Lower leg skin (tissue), 3 donors: ENCODE measurements around the gene NCKAP5L.

ENCODE experiments used
- POLR2A ChIP-seq, 2 donors: fragments of 450-650 bp; IDR thresholded peaks; one replicate each; pipeline ENCODE4 v1.6.1; 2016 to 2017; ENCODE audit warnings: antibody characterized with exemption in 2 of 2, mild to moderate bottlenecking in 1 of 2, moderate library complexity in 1 of 2
- TF ChIP-seq, protein P1 (sequence below), 3 donors: fragments of 450-650 bp; IDR thresholded peaks; one replicate each; pipeline ENCODE4 v1.5.1; 2016; ENCODE audit warnings: antibody characterized with exemption in 3 of 3, mild to moderate bottlenecking in 3 of 3, moderate library complexity in 2 of 3

DNA sequence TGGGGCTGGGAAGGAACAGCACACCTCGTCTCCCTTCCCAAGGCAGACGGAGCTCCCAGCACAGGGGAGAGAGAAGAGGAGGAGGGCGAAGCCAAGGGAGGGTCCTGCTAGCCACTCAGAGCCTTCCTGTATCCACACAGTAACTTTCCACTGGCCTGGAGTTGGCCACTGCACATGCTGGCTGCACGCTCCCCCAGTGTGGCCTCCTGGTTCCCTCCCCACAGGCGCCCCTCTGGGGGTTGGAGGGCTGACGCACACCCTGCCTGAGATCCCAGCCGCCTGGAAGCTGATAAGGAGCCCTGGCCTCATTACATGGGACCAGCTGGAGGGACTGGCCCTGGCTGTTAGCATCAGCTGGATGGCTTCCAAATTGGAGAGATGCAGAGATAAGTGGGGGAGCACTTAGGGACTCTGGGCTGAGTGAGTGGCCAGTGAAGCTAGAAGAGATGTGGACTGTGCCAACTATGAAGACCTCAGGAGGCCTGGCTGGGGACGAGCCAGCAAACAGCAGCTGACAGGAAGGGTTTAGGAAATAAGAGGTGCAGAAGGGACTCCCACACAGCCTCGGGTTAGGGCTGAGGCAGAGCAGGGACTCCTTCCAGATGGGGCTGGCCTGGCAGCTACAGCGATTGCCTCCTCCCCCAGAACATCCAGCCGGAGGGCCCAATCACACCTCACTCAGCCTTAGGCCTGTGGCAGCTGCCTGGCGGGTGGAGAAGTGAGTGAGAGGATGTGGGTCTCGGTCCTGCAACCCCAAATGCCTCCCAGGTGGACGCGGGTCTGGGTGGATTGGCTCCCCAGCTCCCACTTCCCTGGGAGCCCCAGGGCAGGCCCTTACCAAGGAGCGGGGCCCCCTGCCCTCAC is 41.0 kb upstream of the NCKAP5L start:
- TF ChIP-seq, protein P1, sequence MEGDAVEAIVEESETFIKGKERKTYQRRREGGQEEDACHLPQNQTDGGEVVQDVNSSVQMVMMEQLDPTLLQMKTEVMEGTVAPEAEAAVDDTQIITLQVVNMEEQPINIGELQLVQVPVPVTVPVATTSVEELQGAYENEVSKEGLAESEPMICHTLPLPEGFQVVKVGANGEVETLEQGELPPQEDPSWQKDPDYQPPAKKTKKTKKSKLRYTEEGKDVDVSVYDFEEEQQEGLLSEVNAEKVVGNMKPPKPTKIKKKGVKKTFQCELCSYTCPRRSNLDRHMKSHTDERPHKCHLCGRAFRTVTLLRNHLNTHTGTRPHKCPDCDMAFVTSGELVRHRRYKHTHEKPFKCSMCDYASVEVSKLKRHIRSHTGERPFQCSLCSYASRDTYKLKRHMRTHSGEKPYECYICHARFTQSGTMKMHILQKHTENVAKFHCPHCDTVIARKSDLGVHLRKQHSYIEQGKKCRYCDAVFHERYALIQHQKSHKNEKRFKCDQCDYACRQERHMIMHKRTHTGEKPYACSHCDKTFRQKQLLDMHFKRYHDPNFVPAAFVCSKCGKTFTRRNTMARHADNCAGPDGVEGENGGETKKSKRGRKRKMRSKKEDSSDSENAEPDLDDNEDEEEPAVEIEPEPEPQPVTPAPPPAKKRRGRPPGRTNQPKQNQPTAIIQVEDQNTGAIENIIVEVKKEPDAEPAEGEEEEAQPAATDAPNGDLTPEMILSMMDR (IDR thresholded peaks at IDR 0.05) = no peak
- no peak for TF ChIP-seq POLR2A (IDR thresholded peaks at IDR 0.05)
